GM19324 (cell line): ENCODE results near the gene FAM13C.

Experiments used
- ATAC-seq: cut with Tn5 transposase; IDR thresholded peaks from one replicate; pipeline ENCODE4 v1.9.1; 2021; ENCODE audit warnings: mild to moderate bottlenecking, moderate library complexity; ENCODE audit not compliant: unreplicated experiment, low FRiP score

The FAM13C gene

DNA sequence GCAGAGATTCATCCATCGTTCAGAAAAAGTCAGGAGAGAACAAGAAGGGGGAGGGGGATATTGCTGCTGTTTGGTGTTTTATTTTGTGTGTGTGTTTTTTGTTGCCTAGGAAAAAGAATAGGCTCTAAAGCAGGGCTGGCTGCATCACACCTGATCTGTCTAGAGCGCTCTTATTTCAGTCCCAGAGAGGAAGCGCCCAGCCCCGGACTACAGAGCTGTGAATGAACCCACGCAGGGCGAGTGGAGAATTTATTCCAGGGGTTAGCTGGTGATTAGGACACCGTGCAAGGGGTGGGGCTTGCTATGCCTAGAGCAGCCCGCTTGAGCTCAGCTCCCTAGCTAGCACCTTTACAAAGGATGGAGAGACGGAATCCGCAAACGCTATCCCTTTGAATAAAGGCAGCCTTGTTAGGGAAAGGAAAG is 621 bp upstream of the FAM13C start:
- no peak for ATAC-seq

DNA sequence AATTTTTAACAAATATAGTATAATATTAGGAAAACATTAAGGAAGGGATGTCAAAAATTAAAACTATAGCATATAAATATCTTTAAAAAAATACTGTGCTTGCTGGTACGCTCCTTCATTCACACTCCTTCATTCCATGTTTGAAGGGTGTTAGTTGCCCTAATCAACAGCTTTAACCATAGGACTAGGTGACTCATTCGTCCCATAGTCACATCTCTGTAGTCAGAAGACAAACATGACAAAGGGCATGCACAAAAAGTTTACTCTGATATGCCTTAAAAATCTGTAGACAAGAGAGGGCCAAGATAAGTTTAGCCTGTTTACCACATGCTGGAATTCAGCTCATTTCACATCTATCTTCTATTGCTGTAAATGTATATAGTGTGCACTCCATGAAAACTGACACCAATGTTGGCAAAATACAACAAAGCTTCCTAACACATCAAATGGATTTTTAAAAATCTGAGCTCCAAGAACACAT is 646 bp downstream of the FAM13C start:
- no peak for ATAC-seq

DNA sequence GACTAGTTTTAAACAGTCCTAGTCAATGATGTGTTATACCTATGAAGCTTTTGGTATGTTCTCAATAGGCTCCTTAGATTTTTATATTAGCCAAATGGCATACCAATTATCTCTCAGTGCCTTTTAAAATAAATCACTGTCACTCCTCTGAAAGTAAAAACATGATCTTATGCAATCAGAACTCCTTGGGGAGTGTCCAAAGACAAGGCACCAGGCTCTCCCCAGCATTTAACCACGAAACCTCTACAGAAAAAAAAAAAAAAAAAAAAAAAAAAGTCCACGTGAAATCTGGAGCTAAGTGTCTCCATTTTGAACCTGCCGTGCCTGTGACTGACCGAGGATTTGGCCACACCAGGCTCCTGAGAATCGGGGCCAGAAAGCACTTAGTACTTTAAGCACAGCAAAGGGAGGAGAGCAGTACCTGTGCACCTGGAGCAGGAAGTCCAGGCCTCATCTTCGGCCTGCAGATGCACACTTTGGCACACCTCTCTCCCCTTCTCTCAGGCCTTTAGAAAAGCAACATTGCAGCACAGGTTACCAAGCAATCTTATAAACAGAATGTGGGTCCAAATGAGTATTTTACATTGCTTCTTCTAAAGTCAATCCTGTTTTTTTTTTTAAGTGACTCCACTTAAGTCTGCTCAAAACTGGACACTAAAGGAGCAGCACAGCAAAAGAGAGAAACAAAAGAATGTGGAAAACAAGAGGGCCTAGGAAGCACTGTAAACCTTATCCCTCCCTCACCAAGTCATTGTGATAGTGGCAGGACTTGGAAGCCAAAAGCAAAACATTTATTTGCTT is 1.5 kb downstream of the FAM13C start:
- ATAC-seq = no peak

DNA sequence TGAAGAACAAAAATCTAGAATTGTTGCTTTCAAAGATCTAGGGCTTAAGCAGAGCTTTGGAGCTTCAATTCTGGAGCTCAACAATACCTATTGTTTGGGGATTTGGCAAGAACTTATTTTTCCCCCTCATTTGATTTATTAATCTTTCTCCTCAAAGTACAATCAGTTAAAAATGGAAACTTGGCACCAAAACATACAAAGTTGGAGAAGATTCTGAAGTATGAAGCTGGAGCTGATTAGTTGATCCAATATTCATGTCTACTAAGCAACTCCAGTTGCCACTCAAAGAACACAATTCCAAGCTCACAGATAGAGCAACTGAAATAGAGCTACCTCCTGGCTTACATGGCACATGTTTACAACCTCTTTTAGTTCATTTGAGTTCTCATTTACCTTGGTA is 3.8 kb downstream of the FAM13C start:
- ATAC-seq = no peak

DNA sequence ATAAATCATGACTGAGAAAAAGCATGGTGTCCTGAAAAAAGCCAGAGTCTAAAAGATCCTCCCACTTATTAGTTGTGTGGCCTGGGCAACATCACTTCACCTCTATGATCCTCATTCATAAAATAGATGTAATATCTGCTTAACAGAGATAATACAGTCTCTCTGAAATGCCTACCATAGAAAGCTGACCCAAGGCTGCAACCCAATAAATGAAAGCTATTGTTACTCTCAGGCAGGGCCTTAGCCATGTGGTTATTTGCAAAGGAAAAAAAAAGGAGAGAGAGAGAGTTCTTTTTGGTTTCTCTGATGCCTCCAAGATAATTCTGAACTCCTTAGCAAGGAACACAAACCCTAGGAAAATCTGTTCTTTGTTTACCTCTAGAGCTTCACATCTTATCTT is 7.9 kb downstream of the FAM13C start:
- no peak for ATAC-seq

DNA sequence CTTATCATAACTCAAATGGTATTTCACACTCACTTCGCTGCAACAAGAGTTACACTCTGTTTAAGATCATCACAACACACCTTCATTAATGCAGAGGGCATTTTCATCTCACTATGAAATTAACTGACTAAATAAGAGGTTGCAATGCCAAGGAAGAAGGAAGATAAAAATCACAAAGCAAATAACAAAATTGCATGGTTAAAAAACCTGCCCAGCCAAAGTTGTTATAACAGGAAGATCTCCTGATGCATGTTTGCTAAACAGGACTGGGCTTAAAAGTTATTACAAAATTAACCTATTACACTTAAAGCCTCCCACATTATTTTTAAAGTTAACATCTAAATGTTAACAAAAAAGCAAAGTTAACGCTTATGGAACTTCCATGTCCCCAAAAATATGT is 11.8 kb downstream of the FAM13C start:
- no peak for ATAC-seq

DNA sequence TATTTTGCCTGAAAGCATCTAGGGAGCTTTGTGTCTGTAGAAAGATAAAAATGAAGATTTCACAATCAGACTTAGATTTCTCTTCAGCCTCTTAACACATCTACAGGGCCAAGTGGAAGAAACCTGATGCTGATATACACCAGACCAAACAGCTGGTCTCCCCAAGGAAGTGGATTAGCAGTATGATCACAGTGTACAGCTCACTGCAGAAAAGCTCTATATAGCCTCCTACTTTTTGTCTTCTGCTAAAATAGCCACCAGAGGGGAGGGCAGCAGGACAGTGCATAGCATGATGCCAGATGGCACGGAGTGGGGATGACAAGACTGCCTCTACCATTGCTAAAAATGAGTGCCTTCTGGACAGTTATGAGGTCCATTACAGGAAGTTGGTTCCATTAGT is 16.0 kb downstream of the FAM13C start:
- ATAC-seq = no peak

DNA sequence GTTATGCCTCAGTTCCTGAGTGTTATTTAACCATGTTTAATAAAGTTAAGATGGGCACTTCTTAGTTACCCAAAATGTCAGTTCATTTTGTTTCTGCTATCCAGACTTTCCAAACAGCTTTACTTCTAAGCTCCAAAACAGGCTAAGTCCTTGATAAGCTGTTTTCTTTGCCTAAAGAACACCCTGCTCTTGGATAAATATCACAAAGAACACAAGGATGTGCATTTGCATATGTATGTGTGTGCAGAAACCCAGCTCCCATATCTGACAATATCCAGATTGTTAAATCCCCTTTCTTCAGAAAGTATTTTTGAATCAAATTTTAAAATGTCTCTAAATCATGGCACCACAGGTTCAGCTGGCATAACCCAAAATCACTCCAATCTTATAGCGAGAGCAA is 19.6 kb downstream of the FAM13C start:
- ATAC-seq = no peak

DNA sequence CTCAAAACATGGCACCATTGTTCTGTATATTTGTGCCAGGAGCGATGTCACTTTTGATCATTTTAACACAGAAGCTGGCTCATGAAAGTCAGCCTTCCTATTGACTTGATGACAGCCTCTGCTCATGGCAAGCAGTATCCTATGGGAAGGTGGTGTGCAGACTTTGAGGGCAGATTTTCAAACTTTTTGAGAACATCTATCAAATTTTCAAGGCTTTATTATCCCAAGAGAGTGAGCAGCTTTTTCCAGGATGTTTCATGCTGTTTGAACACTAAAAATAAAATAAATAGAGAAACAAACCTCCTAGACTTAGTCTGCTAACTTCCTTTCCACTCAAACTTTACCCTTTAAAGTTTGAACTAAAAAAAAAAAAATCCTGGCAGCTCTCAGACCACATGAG is 20.3 kb downstream of the FAM13C start:
- ATAC-seq = no peak

DNA sequence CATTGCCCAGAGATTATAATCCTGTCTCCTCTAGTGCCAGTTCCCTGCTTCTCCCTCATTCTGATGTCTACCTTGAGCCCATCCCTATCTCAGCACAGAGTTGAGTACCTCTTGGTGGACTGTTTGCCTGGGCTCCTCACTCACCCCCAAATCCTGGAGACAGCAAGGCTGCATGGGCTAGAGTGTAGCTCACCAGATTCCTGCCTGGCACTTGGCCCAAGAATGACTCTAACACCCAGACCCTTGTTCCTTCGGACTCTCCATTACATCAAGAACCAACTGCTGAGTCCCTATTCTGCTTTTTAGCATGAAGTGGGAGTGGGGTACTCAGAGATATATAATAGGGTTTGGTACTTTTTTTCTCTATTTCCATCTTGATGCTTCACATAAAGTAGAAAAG is 22.1 kb downstream of the FAM13C start:
- no peak for ATAC-seq

DNA sequence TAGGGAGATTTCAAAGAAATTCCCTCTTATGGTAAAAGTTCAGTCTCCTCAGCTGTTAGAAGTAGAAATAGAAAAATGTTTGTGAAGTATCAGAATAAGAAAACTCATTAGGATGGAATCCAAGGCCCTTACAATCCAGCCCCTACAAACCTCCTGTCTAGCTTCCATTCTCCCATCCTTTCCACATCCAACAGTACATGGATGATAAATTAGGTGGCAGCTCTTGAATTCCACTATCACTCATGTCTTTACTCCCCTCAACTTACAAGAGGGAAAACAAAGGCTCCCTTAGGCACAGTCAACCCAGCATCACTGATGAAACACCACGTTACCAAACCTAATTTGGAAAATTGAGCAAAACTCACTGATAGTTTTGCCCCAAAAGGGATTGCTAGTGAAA is 23.0 kb downstream of the FAM13C start:
- no peak for ATAC-seq

DNA sequence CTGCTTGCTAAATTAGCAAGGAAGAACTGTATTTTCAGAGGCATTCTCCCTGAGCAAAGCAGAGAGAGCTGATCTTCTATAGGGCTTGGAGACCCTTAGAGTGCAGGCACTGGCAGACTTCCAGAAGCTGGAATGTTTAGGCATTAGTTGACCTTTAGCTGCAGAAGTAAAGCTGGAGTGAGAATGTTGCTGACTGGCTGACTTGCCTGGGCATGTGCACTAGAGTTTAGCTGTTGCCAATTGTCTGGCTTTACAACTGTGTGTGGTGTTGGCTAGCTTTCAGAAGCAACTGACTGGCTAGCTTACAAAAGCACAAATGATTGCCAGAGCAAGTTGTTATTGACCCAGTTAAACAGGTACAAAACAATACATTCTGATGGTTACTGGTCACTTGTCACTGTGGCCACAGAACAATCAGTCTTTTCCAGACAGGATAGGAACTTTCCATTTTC is 25.1 kb downstream of the FAM13C start:
- ATAC-seq = no peak

DNA sequence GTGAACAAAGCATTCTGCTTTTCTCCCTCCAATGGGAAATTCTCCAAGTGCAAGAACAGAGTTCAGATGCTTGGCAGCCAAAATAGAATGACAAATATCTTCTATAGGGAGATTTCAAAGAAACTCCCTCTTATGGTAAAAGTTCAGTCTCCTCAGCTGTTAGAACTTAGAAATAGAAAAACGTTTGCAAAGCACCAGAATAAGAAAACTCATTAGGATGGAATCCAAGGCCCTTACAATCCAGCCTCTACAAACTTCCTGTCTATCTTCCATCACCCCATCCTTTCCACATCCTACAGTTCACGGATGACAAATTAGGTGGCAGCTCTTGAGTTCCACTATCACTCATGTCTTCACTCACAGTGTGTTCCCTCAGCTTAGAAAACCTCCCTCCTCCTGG is 25.7 kb downstream of the FAM13C start:
- no peak for ATAC-seq

DNA sequence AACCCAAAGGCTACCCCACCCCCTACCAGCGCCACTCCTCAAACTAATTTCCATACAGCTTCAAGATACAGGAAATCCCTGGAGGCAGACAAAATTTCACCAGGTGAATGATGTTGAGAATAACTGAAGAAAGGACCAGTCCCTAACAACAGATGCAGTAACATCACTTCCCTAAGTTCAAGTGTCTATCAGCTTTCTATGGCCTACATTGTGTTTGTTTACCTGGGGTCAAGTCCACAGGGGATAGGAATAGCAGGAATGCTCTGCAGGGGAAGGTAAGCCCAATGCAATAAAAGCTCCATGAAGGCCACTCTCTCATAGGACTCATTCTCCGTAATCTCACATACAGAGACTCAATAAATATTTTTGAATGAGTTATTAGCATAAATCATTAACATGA is 26.9 kb downstream of the FAM13C start:
- no peak for ATAC-seq

DNA sequence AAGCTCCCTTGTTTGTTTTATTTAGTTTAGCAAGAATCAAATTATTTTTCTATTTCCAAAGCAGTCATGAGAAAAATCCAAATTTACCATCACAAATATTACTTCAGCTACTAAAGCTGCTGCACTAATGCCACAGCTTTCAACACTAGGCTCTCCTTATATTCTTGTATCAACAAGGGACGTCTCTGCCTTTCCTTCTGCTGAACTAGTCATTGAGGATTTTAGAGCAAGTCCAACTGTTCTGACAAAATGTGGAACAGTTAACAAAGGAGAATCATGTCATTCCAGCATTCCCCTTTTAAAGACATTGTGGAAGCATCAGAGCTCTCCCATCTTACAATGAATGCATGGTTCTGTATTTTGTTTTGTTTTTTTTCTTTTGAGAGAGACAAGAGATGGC is 28.6 kb downstream of the FAM13C start:
- no peak for ATAC-seq

DNA sequence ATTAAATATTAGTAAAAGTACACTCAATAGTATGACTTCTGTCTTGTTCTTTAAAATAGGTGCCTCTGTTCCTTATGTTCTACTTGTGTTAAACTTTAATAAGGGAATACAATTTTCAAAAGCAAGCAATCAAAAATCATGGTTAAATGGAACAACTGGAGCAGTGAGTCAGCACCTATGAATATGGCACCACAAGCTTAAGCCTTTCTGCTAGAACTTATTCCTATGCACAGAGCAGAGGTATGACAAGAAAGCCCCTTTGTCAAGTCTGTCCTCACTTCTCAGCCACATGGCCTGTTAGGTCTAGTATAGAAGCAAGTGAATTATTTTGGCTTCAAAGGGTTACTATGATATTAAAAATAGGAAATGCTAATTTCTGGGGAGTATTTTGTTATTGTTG is 29.8 kb downstream of the FAM13C start:
- no peak for ATAC-seq

DNA sequence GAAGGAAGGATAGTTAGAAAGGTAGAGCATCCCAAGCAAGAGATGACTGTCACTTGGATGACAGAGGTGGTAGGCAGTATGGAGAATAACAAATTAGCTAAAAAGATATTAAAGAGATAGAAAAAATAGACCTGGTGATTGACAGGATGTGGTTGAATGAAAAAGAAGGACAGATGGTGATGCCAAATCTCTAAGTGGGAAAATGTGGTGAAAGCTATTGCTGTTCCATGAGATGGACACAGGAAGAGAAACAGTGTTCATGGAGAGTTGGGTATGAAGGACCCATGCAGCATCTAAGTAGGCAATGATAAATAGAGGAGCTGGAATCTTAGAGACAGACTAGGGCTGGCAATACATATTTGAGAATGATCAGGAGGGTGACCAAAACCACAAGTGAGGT is 30.7 kb downstream of the FAM13C start:
- ATAC-seq = no peak

DNA sequence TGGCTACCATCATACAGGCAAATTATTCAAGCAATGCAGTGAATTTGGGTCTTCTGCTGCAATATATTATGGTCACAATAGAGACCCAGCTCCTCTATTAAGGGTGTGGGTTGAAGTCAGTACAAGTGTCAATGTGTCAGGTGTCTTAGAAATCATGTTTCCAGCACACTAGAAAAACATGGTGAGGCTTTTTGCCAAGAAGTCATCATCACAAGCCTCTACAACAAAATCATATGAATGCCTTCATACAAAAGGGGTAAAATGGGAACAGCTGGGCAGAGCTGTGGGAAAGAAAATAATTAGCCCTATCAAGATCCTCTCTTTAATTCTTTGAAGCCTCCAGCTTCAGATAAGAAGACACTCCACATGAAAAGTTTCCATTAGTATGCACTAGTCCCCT is 37.2 kb downstream of the FAM13C start:
- ATAC-seq = no peak

DNA sequence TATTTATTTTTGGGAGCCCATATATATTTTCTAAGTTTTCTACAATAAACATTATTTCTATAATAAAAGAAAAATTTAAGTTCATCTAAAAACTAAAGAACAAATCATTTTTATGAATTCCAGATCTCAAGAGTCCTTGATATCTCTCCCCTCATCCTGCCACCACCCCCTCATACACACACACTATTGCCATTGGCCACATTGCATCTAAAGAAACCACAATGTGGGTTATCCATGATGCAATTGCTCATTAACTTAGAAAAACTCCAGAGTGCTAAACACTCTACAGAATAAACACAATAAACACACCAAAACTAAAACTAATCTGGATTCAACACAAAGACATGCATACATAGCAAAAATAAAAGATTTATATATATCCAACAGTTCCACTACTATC is 37.8 kb downstream of the FAM13C start:
- ATAC-seq = no peak

DNA sequence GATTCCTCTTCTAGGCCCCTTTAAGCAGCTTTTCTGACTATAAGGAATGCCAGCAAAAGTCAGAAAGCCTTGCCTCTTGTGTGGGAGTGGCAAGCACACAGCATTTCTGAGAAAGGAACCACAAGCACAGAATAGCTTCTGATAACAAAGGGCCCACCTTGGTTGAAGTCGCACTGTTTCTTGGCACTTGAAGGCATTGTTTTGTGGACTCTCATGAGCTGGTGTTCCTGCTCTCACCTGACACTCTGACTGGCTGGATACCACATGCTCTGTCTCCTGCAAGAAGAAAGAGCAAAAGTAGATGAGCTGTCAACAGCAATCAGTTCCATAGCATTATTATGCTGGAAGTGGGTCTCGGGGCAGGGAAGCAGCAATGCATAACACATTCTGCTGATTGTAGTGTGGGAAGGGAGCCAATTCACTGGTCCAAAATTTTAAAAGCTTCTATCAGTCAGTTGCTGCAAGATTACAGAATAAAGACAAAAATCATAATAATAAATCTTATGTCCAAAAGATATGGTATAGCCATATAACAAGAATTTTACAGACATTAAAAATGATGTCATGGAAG is 38.4 kb downstream of the FAM13C start:
- no peak for ATAC-seq

DNA sequence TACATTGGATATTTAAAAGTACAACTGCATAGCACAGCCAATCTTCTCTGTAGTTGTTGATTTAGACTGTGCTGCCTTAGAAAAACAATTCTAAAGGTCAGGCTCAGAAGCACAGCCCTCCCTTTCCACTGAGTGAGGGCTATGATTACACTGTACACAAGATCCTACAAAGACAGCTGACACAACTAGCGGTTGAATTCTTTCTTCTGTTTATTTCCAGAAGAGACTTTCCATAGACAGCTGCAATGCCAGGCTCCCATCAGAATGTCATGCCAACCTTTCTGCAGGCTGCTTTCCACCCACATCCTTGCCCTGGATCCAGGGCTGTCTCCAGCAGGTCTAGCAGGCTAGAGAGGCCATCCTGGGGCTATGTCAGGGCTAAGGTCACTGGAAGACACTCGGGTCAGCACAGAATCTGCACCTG is 39.3 kb downstream of the FAM13C start:
- ATAC-seq = no peak

DNA sequence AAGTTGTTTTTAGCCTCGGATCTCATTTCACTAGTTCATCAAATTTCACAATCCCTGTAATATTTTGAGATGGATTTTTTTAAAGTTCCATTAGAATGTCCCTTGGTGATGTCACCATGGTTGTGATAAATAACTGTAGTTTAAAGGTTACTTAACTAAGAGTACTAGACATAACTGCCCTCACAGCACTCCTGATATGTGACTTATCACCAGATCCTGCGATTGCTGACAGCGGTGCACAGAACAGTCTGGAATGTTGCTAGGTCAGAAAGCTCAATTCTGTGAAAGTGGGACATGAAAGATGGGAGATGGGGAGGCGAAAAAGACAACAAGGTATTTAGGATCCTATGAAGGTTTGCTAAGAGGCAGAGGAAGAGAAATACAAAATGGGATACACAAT is 40.2 kb downstream of the FAM13C start:
- no peak for ATAC-seq
